EL (cell line): ENCODE data around the gene ITPR2.
"Not testable (repeated sequence)": the region's sequence is repeated elsewhere in the genome, so short reads cannot be mapped to it uniquely, and the experiment has no call there.

Experiments
- DNase-seq: peaks from one replicate; pipeline ENCODE4 v3.0.0-alpha.2; 2016

ITPR2 gene

GRCh38 chr12:26848156-26848825 is 15.3 kb upstream of the ITPR2 start:
- peak; percentile 18 for DNase-seq

GRCh38 chr12:26847431-26847830 is 14.4 kb upstream of the ITPR2 start:
- no peak for DNase-seq

- no peak for DNase-seq
Observed at GRCh38 chr12:26846416-26846815, 13.4 kb upstream of the ITPR2 start.

- no peak for DNase-seq
Observed at GRCh38 chr12:26845984-26846383, 13.0 kb upstream of the ITPR2 start.

GRCh38 chr12:26845057-26845666 is 12.2 kb upstream of the ITPR2 start:
- peak; percentile 56 for DNase-seq

- DNase-seq = no peak
Observed at GRCh38 chr12:26843311-26843710, 10.3 kb upstream of the ITPR2 start.

GRCh38 chr12:26841085-26841484 is 8.1 kb upstream of the ITPR2 start:
- no peak for DNase-seq

GRCh38 chr12:26839512-26839911 is 6.5 kb upstream of the ITPR2 start:
- DNase-seq = no peak

GRCh38 chr12:26838888-26839416 is 6.0 kb upstream of the ITPR2 start:
- no peak for DNase-seq

- no peak for DNase-seq
Observed at GRCh38 chr12:26836201-26836600, 3.2 kb upstream of the ITPR2 start.

- not testable (repeated sequence) for DNase-seq
Observed at GRCh38 chr12:26834503-26835060, 1.6 kb upstream of the ITPR2 start.

- peak; percentile 31 for DNase-seq
Observed at GRCh38 chr12:26833743-26834490, 923 bp upstream of the ITPR2 start.

- peak; percentile 85 for DNase-seq
Observed at GRCh38 chr12:26831951-26832821, 808 bp downstream of the ITPR2 start.

- DNase-seq = no peak
Observed at GRCh38 chr12:26830783-26831551, 2.0 kb downstream of the ITPR2 start.

- DNase-seq = no peak
Observed at GRCh38 chr12:26830363-26830762, 2.6 kb downstream of the ITPR2 start.

GRCh38 chr12:26828280-26829073 is 4.5 kb downstream of the ITPR2 start:
- no peak for DNase-seq

- no peak for DNase-seq
Observed at GRCh38 chr12:26826437-26826836, 6.6 kb downstream of the ITPR2 start.

GRCh38 chr12:26825459-26826016 is 7.5 kb downstream of the ITPR2 start:
- DNase-seq = no peak

GRCh38 chr12:26823390-26823789 is 9.6 kb downstream of the ITPR2 start:
- DNase-seq = peak; percentile 44

- DNase-seq = peak; percentile 57
Observed at GRCh38 chr12:26822026-26822425, 11.0 kb downstream of the ITPR2 start.
